Mucosa of rectum (tissue), 2 donors: ENCODE results near the gene TBC1D4.
"Not testable (repeated sequence)": the region's sequence is repeated elsewhere in the genome, so short reads cannot be mapped to it uniquely, and the experiment has no call there.

Experiments
- H3K27ac ChIP-seq, 2 donors: one replicate each; pipeline ENCODE4 v1.7.0; 2013; ENCODE audit warnings: inconsistent platforms in 2 of 2, low read depth in 2 of 2, low read length in 2 of 2
- H3K27me3 ChIP-seq, 2 donors: one replicate each; pipeline ENCODE4 v1.7.0; 2013; ENCODE audit warnings: low read length in 2 of 2; ENCODE audit not compliant: control insufficient read depth in 2 of 2, insufficient read depth in 2 of 2
- H3K36me3 ChIP-seq, 2 donors: one replicate each; pipeline ENCODE4 v1.7.0; 2013; ENCODE audit warnings: low read length in 2 of 2; ENCODE audit not compliant: control insufficient read depth in 2 of 2, insufficient read depth in 2 of 2
- H3K4me1 ChIP-seq, 2 donors: one replicate each; pipeline ENCODE4 v1.7.0; 2013; ENCODE audit warnings: low read length in 2 of 2, mild to moderate bottlenecking in 1 of 2; ENCODE audit not compliant: control insufficient read depth in 2 of 2, insufficient read depth in 2 of 2
- H3K4me3 ChIP-seq, 2 donors: one replicate each; pipeline ENCODE4 v1.7.0; 2013; ENCODE audit warnings: low read length in 2 of 2
- H3K9ac ChIP-seq, 2 donors: one replicate each; pipeline ENCODE4 v1.7.0; 2013; ENCODE audit warnings: low read length in 2 of 2, low read depth in 1 of 2, mild to moderate bottlenecking in 1 of 2
- H3K9me3 ChIP-seq, 2 donors: one replicate each; pipeline ENCODE4 v1.7.0; 2013; ENCODE audit warnings: low read length in 2 of 2; ENCODE audit not compliant: control insufficient read depth in 2 of 2
- donor health status: healthy.
- donor health status: Normal muscosa, but diverticular disease.

Gene TBC1D4

DNA sequence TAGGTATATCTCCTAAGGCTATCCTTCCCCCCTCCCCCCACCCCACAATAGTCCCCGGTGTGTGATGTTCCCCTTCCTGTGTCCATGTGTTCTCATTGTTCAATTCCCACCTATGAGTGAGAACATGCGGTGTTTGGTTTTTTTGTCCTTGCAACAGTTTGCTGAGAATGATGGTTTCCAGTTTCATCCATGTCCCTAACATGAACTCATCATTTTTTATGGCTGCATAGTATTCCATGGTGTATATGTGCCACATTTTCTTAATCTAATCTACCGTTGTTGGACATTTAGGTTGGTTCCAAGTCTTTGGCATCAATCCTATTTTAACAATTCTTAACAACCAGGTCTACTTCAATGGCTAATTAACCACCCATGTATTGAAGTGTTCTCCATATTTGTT lies 130.4 kb downstream of the TBC1D4 start:
- not testable (repeated sequence) for H3K9me3 ChIP-seq, H3K36me3 ChIP-seq, H3K4me1 ChIP-seq, H3K27me3 ChIP-seq, H3K4me3 ChIP-seq, H3K27ac ChIP-seq, H3K9ac ChIP-seq

DNA sequence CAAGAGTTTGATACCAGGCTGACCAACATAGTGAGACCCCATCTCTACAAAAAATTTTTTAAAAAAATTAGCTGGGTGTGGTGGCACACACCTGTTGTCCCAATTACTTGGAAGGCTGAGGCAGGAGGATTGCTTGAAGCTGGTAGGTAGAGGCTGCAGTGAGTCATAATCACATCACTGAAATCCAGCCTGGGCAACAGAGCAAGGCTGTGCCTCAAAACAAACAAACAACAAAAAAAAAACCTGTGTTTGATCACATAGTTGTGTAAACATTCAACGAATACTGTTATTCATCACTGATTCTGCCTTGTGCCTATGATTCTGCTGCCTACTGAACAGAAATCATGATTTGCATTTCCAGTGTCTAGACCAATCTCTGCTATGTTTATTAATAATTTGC lies 134.0 kb downstream of the TBC1D4 start:
- Histone ChIP-seq H3K36me3 (peaks cover 0 to 6% of the 10 kb centered on the region in 2 donors), H3K27me3 (no peaks in the 10 kb centered on the region), H3K9ac (no peak overlapping the region), H3K4me3 (no peak overlapping the region), H3K9me3 (no peaks in the 10 kb centered on the region), H3K27ac (no peak overlapping the region), H3K4me1 (no peaks in the 10 kb centered on the region)

DNA sequence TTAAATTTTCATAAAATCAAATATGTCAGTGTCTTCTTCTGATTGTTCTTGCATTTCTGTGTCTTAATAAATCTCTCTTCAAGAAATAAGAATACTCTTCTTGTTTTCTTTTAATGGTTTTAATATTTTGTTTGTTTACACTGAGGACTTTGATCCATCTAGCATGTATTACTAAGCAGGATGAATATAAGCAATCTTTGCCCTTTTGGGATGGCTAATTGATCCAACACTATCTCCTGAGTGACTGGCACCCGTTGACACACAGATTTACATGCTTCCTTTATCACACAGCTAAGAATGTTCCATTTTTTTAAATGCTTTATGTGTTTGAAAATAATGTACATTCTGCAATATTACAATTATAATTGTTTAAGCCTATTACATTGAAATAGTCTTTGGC lies 134.5 kb downstream of the TBC1D4 start:
- no peak overlapping the region for H3K27ac ChIP-seq
- no peaks in the 10 kb centered on the region for H3K27me3 ChIP-seq
- H3K4me3 ChIP-seq = no peak overlapping the region
- no peaks in the 10 kb centered on the region for H3K4me1 ChIP-seq
- H3K36me3 ChIP-seq = peaks cover 0 to 6% of the 10 kb centered on the region in 2 donors
- no peaks in the 10 kb centered on the region for H3K9me3 ChIP-seq
- no peak overlapping the region for H3K9ac ChIP-seq

DNA sequence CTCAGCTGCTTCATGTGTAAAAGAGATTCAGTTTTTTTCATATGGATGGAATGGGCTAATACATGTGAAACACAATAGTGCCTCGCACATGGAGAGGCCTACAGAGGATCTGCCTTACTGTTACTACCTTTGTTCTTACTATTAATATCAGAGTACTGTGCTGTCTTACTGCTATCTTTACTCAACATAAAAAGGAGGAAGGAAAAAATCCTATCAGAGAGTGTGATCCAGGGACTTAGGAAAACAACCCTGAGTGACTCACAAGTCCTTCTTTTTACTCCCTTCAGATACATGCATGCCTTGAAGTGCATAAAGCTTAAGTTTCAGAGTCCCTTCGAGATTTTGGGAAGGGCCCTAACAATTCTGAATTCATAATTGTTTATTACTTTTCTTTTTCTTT lies 136.8 kb downstream of the TBC1D4 start:
- Histone ChIP-seq H3K9ac (no peak overlapping the region), H3K27ac (no peak overlapping the region), H3K4me3 (no peak overlapping the region), H3K4me1 (no peaks in the 10 kb centered on the region), H3K27me3 (no peaks in the 10 kb centered on the region), H3K9me3 (no peaks in the 10 kb centered on the region), H3K36me3 (peaks cover 0 to 6% of the 10 kb centered on the region in 2 donors)

DNA sequence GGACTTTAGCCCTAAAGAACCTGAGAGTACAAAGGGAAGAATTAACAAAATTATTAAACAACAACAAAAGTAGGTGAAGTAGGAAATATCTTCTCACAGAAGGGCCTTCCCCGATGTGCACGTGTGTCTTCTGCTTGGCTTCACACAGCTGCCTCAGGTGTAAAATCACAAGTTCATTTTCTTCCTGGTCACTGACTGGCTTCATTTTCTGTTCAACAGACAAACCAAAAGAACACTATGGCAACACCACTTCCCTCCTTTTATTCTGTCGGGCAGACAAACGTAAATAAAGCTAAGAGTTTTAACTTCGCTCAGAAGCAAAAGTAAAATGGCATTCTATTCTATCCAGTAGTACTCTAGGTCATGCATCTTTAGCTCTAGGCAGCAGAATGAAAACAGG lies 140.9 kb downstream of the TBC1D4 start:
- Histone ChIP-seq H3K4me1 (no peaks in the 10 kb centered on the region), H3K27me3 (no peaks in the 10 kb centered on the region), H3K36me3 (no peaks in the 10 kb centered on the region), H3K27ac (no peak overlapping the region), H3K4me3 (no peak overlapping the region), H3K9ac (no peak overlapping the region), H3K9me3 (no peaks in the 10 kb centered on the region)

DNA sequence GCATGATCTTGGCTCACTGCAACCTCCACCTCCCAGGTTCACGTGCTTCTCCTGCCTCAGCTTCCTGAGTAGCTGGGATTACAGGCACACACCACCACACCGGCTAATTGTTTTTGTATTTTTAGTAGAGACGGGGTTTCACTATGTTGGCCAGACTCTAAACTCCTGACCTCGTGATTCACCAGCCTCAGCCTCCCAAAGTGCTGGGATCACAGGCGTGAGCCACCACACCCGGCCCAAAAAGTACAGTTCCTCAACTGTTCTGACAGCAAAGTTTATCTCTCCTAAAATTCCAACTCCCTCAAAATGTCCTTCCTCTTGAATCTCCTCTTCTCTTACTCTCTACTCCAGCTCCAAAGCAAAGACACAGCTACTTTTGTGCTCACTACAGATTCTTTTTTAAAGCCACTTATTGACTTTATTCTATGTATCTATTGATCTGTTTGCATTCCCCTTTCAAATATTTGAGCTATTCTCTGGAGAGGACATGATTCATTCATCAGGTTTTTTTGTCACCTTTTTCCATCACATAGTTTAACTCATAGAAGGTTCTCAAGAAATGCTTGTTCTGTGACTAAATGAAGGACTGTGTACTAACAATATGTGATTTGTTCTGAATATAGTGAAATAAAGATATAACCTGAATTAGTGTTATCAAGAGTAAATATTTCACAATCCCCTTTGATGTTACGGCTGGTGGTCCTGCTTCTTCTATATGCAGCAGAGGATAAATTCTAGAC lies 142.2 kb downstream of the TBC1D4 start:
- H3K27me3 ChIP-seq = no peaks in the 10 kb centered on the region
- H3K9ac ChIP-seq = no peak overlapping the region
- H3K4me1 ChIP-seq = no peaks in the 10 kb centered on the region
- no peaks in the 10 kb centered on the region for H3K36me3 ChIP-seq
- no peaks in the 10 kb centered on the region for H3K9me3 ChIP-seq
- H3K27ac ChIP-seq = no peak overlapping the region
- H3K4me3 ChIP-seq = no peak overlapping the region

DNA sequence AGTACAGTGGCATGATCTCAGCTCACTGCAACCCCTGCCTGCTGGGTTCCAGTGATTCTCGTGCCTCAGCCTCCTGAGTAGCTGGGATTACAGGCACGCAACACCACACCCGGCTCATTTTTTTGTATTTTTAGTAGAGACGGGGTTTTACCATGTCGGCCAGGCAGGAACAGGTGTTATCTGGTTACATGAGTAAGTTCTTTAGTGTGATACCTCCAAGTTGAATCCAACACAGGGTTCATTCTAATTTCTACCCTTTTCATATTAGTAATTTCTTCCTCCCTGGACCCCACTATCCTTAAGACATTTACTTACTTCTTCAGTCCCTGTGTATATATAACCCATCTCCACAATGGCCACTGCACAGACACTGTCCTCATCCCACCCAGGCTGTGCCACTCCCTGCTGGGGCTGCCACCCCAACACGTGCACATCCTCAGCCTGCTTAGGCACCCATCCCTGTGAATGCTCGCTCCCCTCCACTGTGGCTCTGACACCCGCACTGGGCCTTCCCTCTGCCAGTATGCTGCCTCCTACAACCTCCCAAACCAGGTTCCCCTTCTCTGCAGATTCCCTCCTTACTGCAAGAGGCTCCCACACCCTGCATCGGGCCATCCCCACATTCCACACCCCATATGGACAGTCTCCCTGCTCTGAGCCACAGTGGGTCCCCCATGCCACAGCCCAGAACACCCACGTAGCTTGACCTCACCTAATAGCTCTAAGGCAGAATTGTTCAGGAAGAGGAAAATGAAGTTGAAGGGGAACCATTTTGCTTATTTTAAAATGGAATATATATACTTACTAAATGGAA lies 147.1 kb downstream of the TBC1D4 start:
- Histone ChIP-seq H3K4me3 (no peak overlapping the region), H3K4me1 (no peaks in the 10 kb centered on the region), H3K9me3 (no peaks in the 10 kb centered on the region), H3K36me3 (no peaks in the 10 kb centered on the region), H3K9ac (no peak overlapping the region), H3K27ac (no peak overlapping the region), H3K27me3 (no peaks in the 10 kb centered on the region)

DNA sequence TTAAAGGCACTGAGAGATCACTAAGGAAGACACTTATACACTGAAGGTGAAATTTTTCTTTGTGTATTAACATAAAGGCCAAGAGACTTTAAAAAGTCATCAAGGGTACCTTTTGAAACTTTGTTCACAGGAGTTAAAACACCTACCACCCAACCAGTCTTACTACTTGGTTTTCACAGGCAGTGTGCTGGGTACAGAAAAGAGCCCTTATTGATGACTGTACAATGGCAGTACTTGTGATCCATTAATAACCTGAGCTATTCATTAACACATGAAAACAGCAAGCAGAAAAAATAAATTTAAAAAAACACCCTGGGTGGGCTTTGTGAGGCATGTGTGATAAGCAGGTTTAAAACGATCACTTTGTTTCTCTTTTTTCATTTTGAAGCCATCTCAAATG lies 148.9 kb downstream of the TBC1D4 start:
- Histone ChIP-seq H3K9ac (no peak overlapping the region), H3K27me3 (no peaks in the 10 kb centered on the region), H3K27ac (no peak overlapping the region), H3K9me3 (no peaks in the 10 kb centered on the region), H3K4me1 (no peaks in the 10 kb centered on the region), H3K36me3 (no peaks in the 10 kb centered on the region), H3K4me3 (no peak overlapping the region)

DNA sequence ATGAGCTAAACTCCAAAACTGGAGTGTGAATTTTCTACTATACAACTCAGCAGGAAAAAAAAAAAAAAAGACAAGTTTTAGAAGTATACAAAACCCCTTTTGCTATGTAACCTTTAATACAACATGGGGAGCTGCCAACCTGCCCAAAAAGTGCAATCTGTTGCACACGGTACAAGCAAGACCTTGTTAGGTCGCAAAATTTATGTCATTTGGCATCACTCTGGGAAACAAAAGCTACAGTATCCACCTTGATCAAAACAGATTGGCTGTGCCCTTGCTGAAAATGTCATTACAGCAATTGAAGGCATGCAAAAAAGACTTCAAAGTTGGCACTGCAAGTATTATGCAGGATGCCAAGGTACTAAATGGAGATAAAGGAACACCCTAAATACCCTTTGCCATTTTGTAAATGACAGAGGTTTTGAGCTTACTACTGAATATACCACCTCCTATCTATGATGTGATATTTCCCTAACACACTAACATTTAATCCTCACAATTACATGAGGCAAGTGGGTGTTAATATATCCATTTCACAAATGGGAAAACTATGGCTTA lies 150.1 kb downstream of the TBC1D4 start:
- Histone ChIP-seq H3K36me3 (no peaks in the 10 kb centered on the region), H3K27me3 (no peaks in the 10 kb centered on the region), H3K9ac (no peak overlapping the region), H3K9me3 (no peaks in the 10 kb centered on the region), H3K4me3 (no peak overlapping the region), H3K4me1 (no peaks in the 10 kb centered on the region), H3K27ac (no peak overlapping the region)

DNA sequence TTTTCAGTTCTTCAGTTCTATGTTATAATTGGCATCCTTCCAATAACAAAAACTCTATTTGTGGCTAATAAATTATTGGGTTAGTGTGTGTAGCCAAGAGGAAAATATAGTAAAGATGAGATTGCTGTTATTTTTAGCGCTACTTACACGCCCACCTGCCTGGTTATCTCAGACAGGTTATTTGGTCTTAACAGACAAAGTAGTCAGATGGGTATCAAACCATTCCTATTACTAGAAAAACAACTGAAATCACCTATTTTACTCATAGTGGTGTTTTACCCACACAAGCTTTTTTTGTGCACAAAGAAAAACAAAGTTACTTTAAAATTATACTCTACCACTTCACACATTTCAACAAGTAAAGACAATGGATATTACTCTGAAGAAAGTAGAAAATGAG lies 151.2 kb downstream of the TBC1D4 start:
- Histone ChIP-seq H3K27me3 (no peaks in the 10 kb centered on the region), H3K36me3 (peaks cover 0 to 6% of the 10 kb centered on the region in 2 donors), H3K27ac (no peak overlapping the region), H3K4me1 (no peaks in the 10 kb centered on the region), H3K9me3 (no peaks in the 10 kb centered on the region), H3K9ac (no peak overlapping the region), H3K4me3 (no peak overlapping the region)
